Psoas muscle (tissue), 8 donors: ENCODE data around the gene TMEM255B. TPM values are rescaled to one million over a fixed set of nuclear protein-coding genes. Genes with fewer than 3 reads are reported as not detected.

Source experiments
- ATAC-seq, 4 donors: fragments of 200-7000 bp; cut with Tn5 transposase; one replicate each; pipeline ENCODE4 v1.9.1; 2020; ENCODE audit warnings: moderate library complexity in 3 of 4, mild to moderate bottlenecking in 2 of 4
- DNase-seq, 2 donors: peaks; one replicate each; pipeline ENCODE4 v3.0.0-alpha.2; 2020
- H3K27ac ChIP-seq: fragments of 200-600 bp; one replicate; pipeline ENCODE4 v1.8.0; 2022
- H3K27me3 ChIP-seq, 3 donors: fragments of 200-600 bp in 1 of 3; one replicate each; pipeline versions ENCODE4 v1.6.1 to v1.8.0; 2013 to 2022; ENCODE audit warnings: low read length in 2 of 3, mild to moderate bottlenecking in 2 of 3, moderate library complexity in 1 of 3; ENCODE audit not compliant: insufficient read depth in 3 of 3
- H3K36me3 ChIP-seq, 2 donors: fragments of 200-600 bp in 1 of 2; one replicate each; pipeline versions ENCODE4 v1.6.1 to v1.8.0; 2013 to 2022; ENCODE audit warnings: low read depth in 1 of 2, mild to moderate bottlenecking in 1 of 2, moderate library complexity in 1 of 2; ENCODE audit not compliant: insufficient read depth in 1 of 2
- H3K4me1 ChIP-seq: fragments of 200-600 bp; one replicate; pipeline ENCODE4 v1.8.0; 2022
- H3K4me3 ChIP-seq: fragments of 200-600 bp; one replicate; pipeline ENCODE4 v1.8.0; 2022; ENCODE audit warnings: mild to moderate bottlenecking
- H3K9me3 ChIP-seq: fragments of 200-600 bp; one replicate; pipeline ENCODE4 v1.8.0; 2022
- CTCF ChIP-seq: fragments of 200-600 bp; IDR thresholded peaks from one replicate; pipeline ENCODE4 v1.8.0; 2022; ENCODE audit warnings: antibody characterized with exemption
- WGBS, 3 donors: extraction: QIAGEN DNeasy Blood & Tissue Kit; methylation state at CpG; one replicate each; pipeline versions ENCODE4 v1.1.6 to v1.1.7; 2013; 5-methylcytosine and 5-hydroxymethylcytosine counted together
- intact Hi-C, 2 donors: fragments of 100-400 bp; cut with DNase I; formaldehyde crosslinking; loops; one replicate each; pipeline versions ENCODE4 v1.11.0 to v1.14.2; 2022
- polyA plus RNA-seq, 3 donors: library from polyadenylated mRNA; stranded (reverse); fragments of 200-250 nt; gene quantifications; one replicate each; pipeline ENCODE4 v1.2.3, GENCODE V29; 2013
- total RNA-seq, 4 donors: library from RNA; stranded (reverse); fragmentation: NEBNext Ultra II Directional in 2 of 4; extraction: Animal tissue kit (Norgen Biotek cat#: 25700) in 2 of 4; gene quantifications; one replicate each; pipeline versions ENCODE4 v1.2.1 to v1.2.4, GENCODE V29; 2021 to 2023
- donor health status: healthy with polysubstance abuse.
- donor health status: DM: no; HTN: no; CAD: no; lungs with moderate emphysema.
- donor health status: Bipolar disorder and iron deficiency.
- donor health status: healthy.
- donor health status: DM: yes; HTN: yes; CAD: no.
- donor health status: DM: no; HTN: no; CAD: no.
- donor health status: DM: no; HTN: no; CAD: no.
- donor health status: DM: yes; HTN: yes; CAD: no.

Gene TMEM255B
- total and polyA plus RNA-seq, 7 donors = 0.45 to 5.1 (median 2.1) TPM

- no peaks in the 10 kb centered on the region for H3K9me3 ChIP-seq
- intact Hi-C loops = loop anchor here in 1 of 2 donors (2.0 kb wide), 1 partner anchor 15 kb away; no protein-coding TSS in a partner anchor
- peak overlapping the region; percentile 4 for H3K4me3 ChIP-seq
- H3K36me3 ChIP-seq = peaks cover 0 to 38% of the 10 kb centered on the region in 2 donors
- no peaks in the 10 kb centered on the region for H3K27me3 ChIP-seq
- ATAC-seq (peak in 1 of 4 donors; percentile 20), DNase-seq (peak; percentile 11 to 50)
- no peak for TF ChIP-seq CTCF
- WGBS, 3 donors = 65 to 69% (median 68%) methylated on average over 24 of the region's 24 CpGs
- peak overlapping the region; percentile 52 for H3K27ac ChIP-seq
- H3K4me1 ChIP-seq = peaks cover 36% of the 10 kb centered on the region
Observed at GRCh38 chr13:113839536-113840204, 80.6 kb downstream of the TMEM255B start.

GRCh38 chr13:113840541-113841352, 81.7 kb downstream of the TMEM255B start:
- TF ChIP-seq CTCF = no peak
- intact Hi-C loops = no loop called here
- no peaks in the 10 kb centered on the region for H3K9me3 ChIP-seq
- peak; percentile 10 to 47 for DNase-seq
- peak overlapping the region; percentile 52 for H3K27ac ChIP-seq
- 55 to 74% (median 61%) methylated on average over 35 of the region's 35 CpGs for WGBS, 3 donors
- H3K4me1 ChIP-seq = peaks cover 43% of the 10 kb centered on the region
- H3K36me3 ChIP-seq = peaks cover 0 to 38% of the 10 kb centered on the region in 2 donors
- H3K4me3 ChIP-seq = no peak overlapping the region
- ATAC-seq = no peak
- H3K27me3 ChIP-seq = no peaks in the 10 kb centered on the region

- 73 to 82% (median 81%) methylated on average over 15 of the region's 15 CpGs for WGBS, 3 donors
- Histone ChIP-seq H3K4me1 (peaks cover 48% of the 10 kb centered on the region), H3K9me3 (no peaks in the 10 kb centered on the region), H3K36me3 (peaks cover 0 to 42% of the 10 kb centered on the region in 2 donors), H3K4me3 (no peak overlapping the region), H3K27me3 (no peaks in the 10 kb centered on the region), H3K27ac (peak overlapping the region; percentile 52)
- DNase-seq = no peak
- no peak for ATAC-seq
- intact Hi-C loops = no loop called here
- no peak for TF ChIP-seq CTCF
Observed at GRCh38 chr13:113841353-113841650, 82.3 kb downstream of the TMEM255B start.

- no peaks in the 10 kb centered on the region for H3K27me3 ChIP-seq
- H3K4me1 ChIP-seq = peaks cover 40% of the 10 kb centered on the region
- intact Hi-C loops = no loop called here
- H3K4me3 ChIP-seq = no peak overlapping the region
- no peak for ATAC-seq
- H3K36me3 ChIP-seq = peaks cover 0 to 53% of the 10 kb centered on the region in 2 donors
- WGBS, 3 donors = 89 to 94% (median 92%) methylated on average over 29 of the region's 29 CpGs
- H3K27ac ChIP-seq = no peak overlapping the region
- peak in 1 of 2 donors; percentile 45 for DNase-seq
- TF ChIP-seq CTCF = no peak
- H3K9me3 ChIP-seq = no peaks in the 10 kb centered on the region
Observed at GRCh38 chr13:113842336-113843062, 83.5 kb downstream of the TMEM255B start.
